Measurements from ENCODE around the gene GRHPR.

GRHPR gene

GRCh38 chr9:37449862-37450632 lies 27.6 kb downstream of the GRHPR start:
- TF ChIP-seq, protein P1, sequence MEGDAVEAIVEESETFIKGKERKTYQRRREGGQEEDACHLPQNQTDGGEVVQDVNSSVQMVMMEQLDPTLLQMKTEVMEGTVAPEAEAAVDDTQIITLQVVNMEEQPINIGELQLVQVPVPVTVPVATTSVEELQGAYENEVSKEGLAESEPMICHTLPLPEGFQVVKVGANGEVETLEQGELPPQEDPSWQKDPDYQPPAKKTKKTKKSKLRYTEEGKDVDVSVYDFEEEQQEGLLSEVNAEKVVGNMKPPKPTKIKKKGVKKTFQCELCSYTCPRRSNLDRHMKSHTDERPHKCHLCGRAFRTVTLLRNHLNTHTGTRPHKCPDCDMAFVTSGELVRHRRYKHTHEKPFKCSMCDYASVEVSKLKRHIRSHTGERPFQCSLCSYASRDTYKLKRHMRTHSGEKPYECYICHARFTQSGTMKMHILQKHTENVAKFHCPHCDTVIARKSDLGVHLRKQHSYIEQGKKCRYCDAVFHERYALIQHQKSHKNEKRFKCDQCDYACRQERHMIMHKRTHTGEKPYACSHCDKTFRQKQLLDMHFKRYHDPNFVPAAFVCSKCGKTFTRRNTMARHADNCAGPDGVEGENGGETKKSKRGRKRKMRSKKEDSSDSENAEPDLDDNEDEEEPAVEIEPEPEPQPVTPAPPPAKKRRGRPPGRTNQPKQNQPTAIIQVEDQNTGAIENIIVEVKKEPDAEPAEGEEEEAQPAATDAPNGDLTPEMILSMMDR (IDR thresholded peaks at IDR 0.05; ENCODE audit: low read depth, low read length): no peak
- no peak overlapping the region for H3K4me3 ChIP-seq (ENCODE audit: low read depth, low read length)
- DNase-seq (ENCODE audit: low read depth, low spot score): no peak
- in situ Hi-C loops (cut with HindIII; ENCODE audit: low sequenced_read_pairs): no loop called here

DNA sequence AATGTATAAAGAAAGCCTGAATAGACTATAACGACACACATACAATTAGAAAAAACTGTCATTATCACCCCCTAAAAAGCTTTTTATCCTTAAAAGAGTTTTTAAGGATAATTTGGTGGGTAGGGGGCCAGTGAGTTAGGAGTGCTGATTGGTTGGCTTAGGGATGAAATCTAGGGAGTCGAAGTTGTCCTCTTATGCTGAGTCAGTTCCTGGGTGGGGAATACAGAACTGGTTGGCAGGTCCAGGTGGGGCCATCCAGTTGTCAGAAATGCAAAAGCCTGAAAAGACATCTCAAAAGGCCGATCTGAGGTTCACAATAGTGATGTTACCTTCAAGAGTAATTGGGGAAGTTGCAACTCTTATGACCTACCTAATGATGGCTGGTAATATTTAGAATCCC lies 29.1 kb downstream of the GRHPR start:
- TF ChIP-seq, protein P1 (IDR thresholded peaks at IDR 0.05; ENCODE audit: low read depth, low read length): no peak
- no peak for DNase-seq (ENCODE audit: low read depth, low spot score)
- in situ Hi-C loops (cut with HindIII; ENCODE audit: low sequenced_read_pairs): no loop called here
- H3K4me3 ChIP-seq (ENCODE audit: low read depth, low read length): no peak overlapping the region

GRCh38 chr9:37452611-37453010 lies 30.1 kb downstream of the GRHPR start:
- TF ChIP-seq, protein P1 (IDR thresholded peaks at IDR 0.05; ENCODE audit: low read depth, low read length): no peak
- DNase-seq (ENCODE audit: low read depth, low spot score): no peak
- no peak overlapping the region for H3K4me3 ChIP-seq (ENCODE audit: low read depth, low read length)
- in situ Hi-C loops (cut with HindIII; ENCODE audit: low sequenced_read_pairs): no loop called here

- DNase-seq (ENCODE audit: low read depth, low spot score): no peak
- TF ChIP-seq, protein P1 (IDR thresholded peaks at IDR 0.05; ENCODE audit: low read depth, low read length): no peak
- no peak overlapping the region for H3K4me3 ChIP-seq (ENCODE audit: low read depth, low read length)
- in situ Hi-C loops (cut with HindIII; ENCODE audit: low sequenced_read_pairs): no loop called here
Measured at GRCh38 chr9:37453827-37454226, 31.3 kb downstream of the GRHPR start.

- TF ChIP-seq, protein P1 (IDR thresholded peaks at IDR 0.05; ENCODE audit: low read depth, low read length): no peak
- in situ Hi-C loops (cut with HindIII; ENCODE audit: low sequenced_read_pairs): no loop called here
- no peak overlapping the region for H3K4me3 ChIP-seq (ENCODE audit: low read depth, low read length)
- no peak for DNase-seq (ENCODE audit: low read depth, low spot score)
Measured at GRCh38 chr9:37454238-37454637, 31.7 kb downstream of the GRHPR start.

GRCh38 chr9:37455884-37456647 lies 33.6 kb downstream of the GRHPR start:
- in situ Hi-C loops (cut with HindIII; ENCODE audit: low sequenced_read_pairs): no loop called here
- TF ChIP-seq, protein P1 (IDR thresholded peaks at IDR 0.05; ENCODE audit: low read depth, low read length): no peak

More at GRCh38 chr9:37455884-37456647, 33.6 kb downstream of the GRHPR start:
- DNase-seq (ENCODE audit: low read depth, low spot score): no peak
- H3K4me3 ChIP-seq (ENCODE audit: low read depth, low read length): no peak overlapping the region

All from astrocyte of the spinal cord (primary cell).